Osteoblast (primary cell): ENCODE results near the gene UQCC3. TPM values are rescaled to one million over a fixed set of nuclear protein-coding genes. Genes with fewer than 3 reads are reported as not detected.
A peak's percentile ranks its signal among the peaks of the same experiment; 100 is the strongest.

Experiments used
- DNase-seq: peaks from one replicate; pipeline ENCODE4 v3.0.0; 2011; ENCODE audit warnings: low spot score, mixed read lengths; ENCODE audit not compliant: insufficient read length; ENCODE audit errors: missing footprints
- H2AFZ ChIP-seq: 2 replicates; pipeline ENCODE4 v1.6.0; 2011; ENCODE audit warnings: mild to moderate bottlenecking, low read length
- H3K27ac ChIP-seq: 2 replicates; pipeline ENCODE4 v1.5.1; 2011; ENCODE audit warnings: mild to moderate bottlenecking, low read depth, low read length, moderate library complexity
- H3K27me3 ChIP-seq: 2 replicates; pipeline ENCODE4 v1.6.0; 2012; ENCODE audit warnings: mild to moderate bottlenecking, control low read depth, inconsistent platforms, low read length, moderate library complexity; ENCODE audit not compliant: insufficient read depth
- H3K36me3 ChIP-seq: 2 replicates; pipeline ENCODE4 v1.5.1; 2011; ENCODE audit warnings: mild to moderate bottlenecking, low read length, control low read depth, moderate library complexity; ENCODE audit not compliant: insufficient read depth
- H3K4me1 ChIP-seq: 2 replicates; pipeline ENCODE4 v1.5.1; 2011; ENCODE audit warnings: mild to moderate bottlenecking, low read length, control low read depth, moderate library complexity; ENCODE audit not compliant: insufficient read depth
- H3K4me2 ChIP-seq: 2 replicates; pipeline ENCODE4 v1.6.0; 2011; ENCODE audit warnings: mild to moderate bottlenecking, low read length; ENCODE audit not compliant: insufficient read depth
- H3K4me3 ChIP-seq: fragments of 200-600 bp; sonication (generic); 3 replicates; pipeline ENCODE4 v1.5.1; 2012; ENCODE audit warnings: mild to moderate bottlenecking, low read length, inconsistent platforms; ENCODE audit not compliant: insufficient read depth
- H3K79me2 ChIP-seq: 2 replicates; pipeline ENCODE4 v1.6.0; 2012; ENCODE audit warnings: mild to moderate bottlenecking, low read length, control low read depth, inconsistent platforms; ENCODE audit not compliant: insufficient read depth
- H3K9me3 ChIP-seq: 2 replicates; pipeline ENCODE4 v1.5.1; 2011; ENCODE audit warnings: low read depth, low read length, control low read depth
- H4K20me1 ChIP-seq: 2 replicates; pipeline ENCODE4 v1.6.0; 2012; ENCODE audit warnings: mild to moderate bottlenecking, low read length, control low read depth; ENCODE audit not compliant: insufficient read depth
- CTCF ChIP-seq: IDR thresholded peaks from 2 replicates; pipeline ENCODE4 v1.5.1; 2011; ENCODE audit warnings: mild to moderate bottlenecking, low read depth, low read length, moderate library complexity; ENCODE audit errors: extremely low read depth
- total RNA-seq: library from RNA; depleted of rRNA; stranded (reverse); fragments of >200 nt; gene quantifications from 2 replicates; pipeline ENCODE4 v1.2.3, GENCODE V29; 2012

Gene UQCC3
- total RNA-seq, 1 donor = 5.8 TPM

DNA sequence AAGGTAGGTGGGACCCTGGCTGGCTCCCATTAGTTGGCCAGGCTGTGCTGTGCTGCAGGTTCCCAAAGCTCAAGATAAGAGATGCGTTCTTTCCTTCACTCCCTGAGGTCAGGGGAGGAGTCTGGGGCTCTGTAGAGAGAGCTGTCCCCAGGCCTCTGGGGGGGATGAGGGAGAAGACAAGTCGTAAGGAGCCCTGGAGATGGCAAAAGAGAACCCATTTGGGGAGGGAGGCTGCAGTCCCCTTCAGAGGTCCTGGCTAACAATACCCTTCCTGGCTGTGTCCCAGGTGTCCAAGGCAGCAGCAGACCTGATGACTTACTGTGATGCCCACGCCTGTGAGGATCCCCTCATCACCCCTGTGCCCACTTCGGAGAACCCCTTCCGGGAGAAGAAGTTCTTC is 36.9 kb downstream of the UQCC3 start:
- Histone ChIP-seq H3K79me2 (peaks cover 13% of the 10 kb centered on the region), H3K36me3 (peaks cover 31% of the 10 kb centered on the region), H3K9me3 (no peaks in the 10 kb centered on the region), H3K4me2 (peak overlapping the region; percentile 98), H3K27ac (peak overlapping the region; percentile 86), H2AFZ (no peak overlapping the region), H3K4me3 (peak overlapping the region; percentile 82), H3K27me3 (no peaks in the 10 kb centered on the region), H4K20me1 (no peaks in the 10 kb centered on the region), H3K4me1 (peaks cover 29% of the 10 kb centered on the region)
- DNase-seq = peak; percentile 35
- TF ChIP-seq CTCF = no peak

- no peaks in the 10 kb centered on the region for H3K9me3 ChIP-seq
- no peak for DNase-seq
- peaks cover 13% of the 10 kb centered on the region for H3K79me2 ChIP-seq
- peaks cover 29% of the 10 kb centered on the region for H3K4me1 ChIP-seq
- H2AFZ ChIP-seq = peak overlapping the region; percentile 92
- H3K27ac ChIP-seq = peak overlapping the region; percentile 86
- H4K20me1 ChIP-seq = no peaks in the 10 kb centered on the region
- H3K27me3 ChIP-seq = no peaks in the 10 kb centered on the region
- peak overlapping the region; percentile 82 for H3K4me3 ChIP-seq
- H3K4me2 ChIP-seq = peak overlapping the region; percentile 98
- H3K36me3 ChIP-seq = peaks cover 35% of the 10 kb centered on the region
- TF ChIP-seq CTCF = no peak
Observed at GRCh38 chr11:62708793-62709192, 37.3 kb downstream of the UQCC3 start.

- no peak for TF ChIP-seq CTCF
- peak; percentile 97 for DNase-seq
- peak overlapping the region; percentile 98 for H3K4me2 ChIP-seq
- peaks cover 29% of the 10 kb centered on the region for H3K4me1 ChIP-seq
- H3K9me3 ChIP-seq = no peaks in the 10 kb centered on the region
- H3K79me2 ChIP-seq = peaks cover 15% of the 10 kb centered on the region
- H3K4me3 ChIP-seq = peak overlapping the region; percentile 82
- no peaks in the 10 kb centered on the region for H3K27me3 ChIP-seq
- H2AFZ ChIP-seq = peak overlapping the region; percentile 92
- H4K20me1 ChIP-seq = no peaks in the 10 kb centered on the region
- peak overlapping the region; percentile 86 for H3K27ac ChIP-seq
- peaks cover 38% of the 10 kb centered on the region for H3K36me3 ChIP-seq
Observed at GRCh38 chr11:62709247-62710000, 38.0 kb downstream of the UQCC3 start.

DNA sequence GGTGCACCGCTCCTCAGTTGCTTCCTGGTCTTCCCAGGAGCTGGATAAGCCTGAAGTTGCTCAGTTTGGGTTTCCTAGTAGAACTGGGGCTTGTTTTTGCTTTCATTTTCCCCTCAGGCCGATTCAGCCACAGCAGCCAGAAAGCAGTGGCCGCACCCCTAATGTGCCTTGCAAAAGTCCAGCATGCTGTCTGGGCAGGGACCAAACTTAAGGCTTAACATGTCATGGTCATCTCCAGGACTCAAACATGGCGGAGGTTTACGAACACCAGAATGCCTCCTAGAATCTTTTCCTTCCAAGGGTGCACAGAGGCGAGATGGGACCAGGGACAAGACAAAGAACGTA is 38.5 kb downstream of the UQCC3 start:
- Histone ChIP-seq H2AFZ (peak overlapping the region; percentile 92), H3K9me3 (no peaks in the 10 kb centered on the region), H4K20me1 (no peaks in the 10 kb centered on the region), H3K36me3 (peaks cover 43% of the 10 kb centered on the region), H3K4me2 (peak overlapping the region; percentile 98), H3K27ac (peak overlapping the region; percentile 86), H3K79me2 (peaks cover 15% of the 10 kb centered on the region), H3K4me3 (peak overlapping the region; percentile 82), H3K27me3 (no peaks in the 10 kb centered on the region), H3K4me1 (peaks cover 29% of the 10 kb centered on the region)
- DNase-seq = peak; percentile 88
- TF ChIP-seq CTCF = no peak
